Endothelial cell of umbilical vein (primary cell): ENCODE results near the gene FER. TPM values are rescaled to one million over a fixed set of nuclear protein-coding genes. Genes with fewer than 3 reads are reported as not detected.
"Not testable (repeated sequence)": the region's sequence is repeated elsewhere in the genome, so short reads cannot be mapped to it uniquely, and the experiment has no call there.

Experiments
- Bru-seq: library from RNA; stranded (reverse); fragments of 400-500 nt; gene quantifications from one replicate; lab custom pipeline; 2021; lab: Mats Ljungman, UMichigan
- BruChase-seq, 2 experiments: library from RNA; stranded (reverse); fragments of 400-500 nt; gene quantifications; one replicate each; lab custom pipeline; 2021; lab: Mats Ljungman, UMichigan
- BruUV-seq: library from RNA; stranded (reverse); fragments of 400-500 nt; replicated peaks from 2 replicates; lab custom pipeline; 2021; lab: Mats Ljungman, UMichigan
- CTCF ChIA-PET: fragments of 300-600, 350-600 bp; sonication (Branson Sonifier 250); formaldehyde crosslinking; loops from one replicate; lab custom pipeline; 2021; ENCODE audit warnings: antibody characterized with exemption, inconsistent platforms; lab: Charles Lee
- POLR2A ChIA-PET: fragments of 300-600, 350-600 bp; sonication (Branson Sonifier 250); formaldehyde crosslinking; loops from one replicate; lab custom pipeline; 2021; ENCODE audit warnings: antibody characterized with exemption, inconsistent platforms; lab: Charles Lee
- DNase-seq: peaks from one replicate; pipeline ENCODE4 v3.0.0-alpha.2; 2011; ENCODE audit warnings: low read depth, low spot score
- FAIRE-seq: peaks from 2 replicates; lab custom pipeline; 2011; peaks lifted over from hg19 to GRCh38; lab: Jason Lieb, UNC
- H2AFZ ChIP-seq: 2 replicates; pipeline ENCODE4 v1.6.0; 2012; ENCODE audit warnings: low read depth, low read length, control low read depth, inconsistent platforms
- H3K27ac ChIP-seq: 2 replicates; pipeline ENCODE4 v1.5.1; 2011; ENCODE audit warnings: low read depth, mild to moderate bottlenecking, control low read depth, low read length, moderate library complexity; ENCODE audit not compliant: insufficient read depth
- H3K27me3 ChIP-seq, 2 experiments: 2 replicates each; pipeline versions ENCODE4 v1.6.0 to v1.6.1; 2011; ENCODE audit warnings: low read length in 2 of 2, mixed read lengths in 1 of 2; ENCODE audit not compliant: control insufficient read depth in 2 of 2, insufficient read depth in 2 of 2
- H3K36me3 ChIP-seq, 2 experiments: 2 replicates in 1 of 2; 3 replicates in 1 of 2; pipeline ENCODE4 v1.5.1; 2011; ENCODE audit warnings: low read length in 2 of 2, mild to moderate bottlenecking in 1 of 2, moderate library complexity in 1 of 2; ENCODE audit not compliant: control insufficient read depth in 2 of 2, insufficient read depth in 2 of 2; ENCODE audit errors: extremely low read depth in 1 of 2
- H3K4me1 ChIP-seq: 3 replicates; pipeline ENCODE4 v1.5.1; 2011; ENCODE audit warnings: mild to moderate bottlenecking, low read length; ENCODE audit not compliant: control insufficient read depth, insufficient read depth; ENCODE audit errors: extremely low read depth
- H3K4me2 ChIP-seq: 2 replicates; pipeline ENCODE4 v1.6.1; 2011; ENCODE audit warnings: low read length, control low read depth, mixed read lengths; ENCODE audit not compliant: insufficient read depth
- H3K4me3 ChIP-seq, 3 experiments: fragments of 200-600 bp in 1 of 3; sonication (generic), shearing (Covaris generic) in 1 of 3; replicated peaks in 1 of 3; 2 replicates each; pipeline ENCODE4 v1.5.1; 2011 to 2016; ENCODE audit warnings: control low read depth in 3 of 3, low read length in 3 of 3, mild to moderate bottlenecking in 2 of 3, inconsistent platforms in 1 of 3, low read depth in 1 of 3, moderate library complexity in 1 of 3; ENCODE audit not compliant: insufficient read depth in 1 of 3
- H3K79me2 ChIP-seq: 2 replicates; pipeline ENCODE4 v1.6.0; 2012; ENCODE audit warnings: low read length, inconsistent platforms; ENCODE audit not compliant: control insufficient read depth, insufficient read depth
- H3K9ac ChIP-seq: replicated peaks from 2 replicates; pipeline ENCODE3; 2011; ENCODE audit warnings: low read length, control low read depth; ENCODE audit not compliant: insufficient read depth; ENCODE audit errors: extremely low read depth
- H3K9me1 ChIP-seq: replicated peaks from 3 replicates; pipeline ENCODE4 v1.6.0; 2011; ENCODE audit warnings: mild to moderate bottlenecking, low read length; ENCODE audit not compliant: control insufficient read depth, insufficient read depth; ENCODE audit errors: extremely low read depth
- H3K9me3 ChIP-seq: replicated peaks from 2 replicates; pipeline ENCODE4 v1.5.1; 2012; ENCODE audit warnings: low read length, inconsistent platforms; ENCODE audit not compliant: control insufficient read depth, insufficient read depth
- H4K20me1 ChIP-seq: replicated peaks from 2 replicates; pipeline ENCODE3; 2011; ENCODE audit warnings: mild to moderate bottlenecking, low read length; ENCODE audit not compliant: control insufficient read depth, insufficient read depth; ENCODE audit errors: extremely low read depth
- FOS ChIP-seq: IDR thresholded peaks from 2 replicates; pipeline ENCODE4 v1.6.1; 2011; ENCODE audit warnings: mild to moderate bottlenecking, low read length, moderate library complexity, borderline replicate concordance; ENCODE audit not compliant: insufficient read depth
- JUN ChIP-seq: IDR thresholded peaks from 2 replicates; pipeline ENCODE4 v1.6.1; 2011; ENCODE audit warnings: borderline replicate concordance, low read depth; ENCODE audit not compliant: insufficient read length, insufficient read depth
- MYC ChIP-seq: IDR thresholded peaks from one replicate; pipeline ENCODE4 v1.6.1; 2011; ENCODE audit warnings: mild to moderate bottlenecking, low read depth, low read length
- POLR2A ChIP-seq: IDR thresholded peaks from 2 replicates; pipeline ENCODE4 v1.6.1; 2012; ENCODE audit warnings: low read depth, mild to moderate bottlenecking, control low read depth, low read length
- dilution Hi-C: fragments of 300-500 bp; cut with MboI; formaldehyde crosslinking; loops from one replicate; pipeline ENCODE4 v1.15.0; 2019; ENCODE audit warnings: low sequenced_read_pairs; ENCODE audit not compliant: extremely low pct_ligation_motif_present
- intact Hi-C: fragments of 100-400 bp; cut with micrococcal nuclease; formaldehyde crosslinking; loops from one replicate; pipeline ENCODE4 v1.10.0; 2022
- long read RNA-seq: library from polyadenylated mRNA; stranded (forward); transcript quantifications from one replicate; pipeline ENCODE4 v2.0.0, GENCODE V29; 2021
- polyA minus RNA-seq, 3 experiments: library from RNA; depleted of rRNA, polyadenylated mRNA; stranded (reverse); fragments of >200 nt; gene quantifications; 1 replicate in 1 of 3; 2 replicates in 2 of 3; pipeline ENCODE4 v1.2.3, GENCODE V29; 2011
- polyA plus RNA-seq, 4 experiments: library from polyadenylated mRNA; depleted of rRNA in 3 of 4; stranded (reverse) in 3 of 4; unstranded in 1 of 4; fragments of >200 nt; gene quantifications; 2 replicates each; pipeline versions ENCODE4 v1.2.1 to v1.2.3, GENCODE V29; 2011 to 2012; ENCODE audit warnings: missing spikeins in 1 of 4
- total RNA-seq: library from RNA; stranded (reverse); gene quantifications from 2 replicates; pipeline ENCODE4 v1.2.3, GENCODE V29; 2021

FER gene
- 22.8 and 27.5 TPM in 2 replicates for total RNA-seq
- polyA plus RNA-seq = 1.7 and 2.3 TPM in 2 replicates
- 2.6 and 2.7 TPM in 2 replicates for polyA plus RNA-seq (2011; cell fraction: cytosol; rRNA removed)
- 11.0 and 12.3 TPM in 2 replicates for polyA plus RNA-seq (2011; cell fraction: nucleus; rRNA removed)
- polyA plus RNA-seq (2012) = 5.8 and 13.9 TPM in 2 replicates
- 20.5 and 23.7 TPM in 2 replicates for polyA minus RNA-seq
- polyA minus RNA-seq (2011; cell fraction: cytosol; rRNA and poly(A)+ RNA removed) = 20.1 TPM
- 67.1 and 88.0 TPM in 2 replicates for polyA minus RNA-seq (2011; cell fraction: nucleus; rRNA and poly(A)+ RNA removed)
- Bru-seq, nascent RNA = percentile 79 among the genes with signal in this experiment
- BruChase-seq, experiment 1, labeled RNA remaining after a 6-hour chase = percentile 61 among the genes with signal in this experiment
- percentile 64 among the genes with signal in this experiment for BruChase-seq, experiment 2, labeled RNA remaining after a 2-hour chase
- long read RNA-seq, partial matches to known transcripts = 1 of 9 reads
- long read RNA-seq, other reads (novel, unspliced or antisense) = 8 of 9 reads

DNA sequence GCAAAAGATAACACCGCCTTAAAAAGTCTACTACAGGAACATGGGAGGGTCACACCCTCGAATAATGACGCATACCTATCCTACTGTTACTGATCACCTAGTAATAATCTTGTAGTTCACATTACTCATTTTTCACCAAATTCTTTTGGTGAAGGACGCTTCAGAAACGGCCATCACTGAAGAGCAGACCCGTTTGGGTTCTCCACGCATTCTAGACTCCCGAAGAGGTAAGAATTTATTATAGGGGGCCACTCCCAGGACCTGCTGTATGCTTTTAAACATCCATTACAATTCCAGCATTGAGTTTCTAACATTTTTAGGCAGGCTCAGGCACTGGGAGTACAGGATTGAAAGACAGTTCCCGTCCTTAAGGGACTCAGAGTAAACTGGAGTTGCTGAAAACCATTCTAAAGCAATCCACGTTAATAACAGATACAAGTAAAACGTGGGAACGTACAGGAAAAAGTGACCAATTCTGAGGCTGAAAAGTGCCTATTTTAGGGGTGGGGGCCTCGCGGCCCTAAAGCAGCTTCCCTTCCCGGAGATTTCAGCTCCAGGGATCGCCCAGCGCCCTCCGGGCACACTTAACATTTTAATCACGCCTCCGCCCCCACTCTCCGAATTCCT is at the start of gene FER:
Gene FER (plus strand): TSS at position 124 of the 627 bp plus-strand sequence. CDS start 50,286 bp downstream, outside the sequence.
- H3K27ac ChIP-seq = peak within 1 kb of the TSS; percentile 98
- peak within 1 kb of the TSS; percentile 99 for H3K9ac ChIP-seq
- H3K4me3 ChIP-seq = peak within 1 kb of the TSS; percentile 81 to 98 (median 94)
- no peaks in the 10 kb centered on the region for H3K27me3 ChIP-seq
- no peaks in the 10 kb centered on the region for H4K20me1 ChIP-seq
- TSS peak; percentile 86 for BruUV-seq
- FAIRE-seq (peak; percentile 56), DNase-seq (peak; percentile 73)
- H2AFZ ChIP-seq = peak within 1 kb of the TSS; percentile 69
- peaks cover 11% of the 10 kb centered on the region for H3K79me2 ChIP-seq
- dilution Hi-C loops (no loop called here), intact Hi-C loops (loop anchor here (1.0 to 10.0 kb wide), 13 partner anchors 12 to 939 kb away; partner anchors contain the start of genes FBXL17 and MAN2A1)
- CTCF ChIA-PET = interaction anchor here (1.4 to 2.5 kb wide), 4 partner anchors 20 to 168 kb away, joined by 3 to 18 read pairs (median 11); no protein-coding TSS in a partner anchor
- H3K9me1 ChIP-seq = no peaks in the 10 kb centered on the region
- POLR2A ChIA-PET = interaction anchor here (0.7 to 1.4 kb wide), 4 partner anchors 12 to 358 kb away, joined by 3 to 17 read pairs (median 6); no protein-coding TSS in a partner anchor
- TF ChIP-seq MYC = no peak
- TF ChIP-seq POLR2A = peak; percentile 68
- TF ChIP-seq JUN = peak; percentile 13
- TF ChIP-seq FOS = peak; percentile 43
- peaks cover 14% of the 10 kb centered on the region for H3K4me1 ChIP-seq
- H3K9me3 ChIP-seq = no peaks in the 10 kb centered on the region
- H3K4me2 ChIP-seq = peak within 1 kb of the TSS; percentile 94
- H3K36me3 ChIP-seq = no peaks in the 10 kb centered on the region

- H3K4me3 ChIP-seq, H3K79me2 ChIP-seq, H3K9ac ChIP-seq, POLR2A ChIA-PET, H3K4me1 ChIP-seq, H3K27me3 ChIP-seq, H3K9me3 ChIP-seq, DNase-seq, H3K9me1 ChIP-seq, dilution Hi-C loops, CTCF ChIA-PET, BruUV-seq, H3K27ac ChIP-seq, FAIRE-seq, H2AFZ ChIP-seq, H3K36me3 ChIP-seq, intact Hi-C loops, H4K20me1 ChIP-seq, H3K4me2 ChIP-seq: not testable (repeated sequence)
Measured at GRCh38 chr5:108700388-108700787, 47.3 kb upstream of the FER start.
